HG02884 (cell line): ENCODE data around the gene ATP8B1.

Source experiments
- ATAC-seq: cut with Tn5 transposase; IDR thresholded peaks from one replicate; pipeline ENCODE4 v1.9.1; 2021; ENCODE audit warnings: mild to moderate bottlenecking, moderate library complexity; ENCODE audit not compliant: unreplicated experiment

The ATP8B1 gene

DNA sequence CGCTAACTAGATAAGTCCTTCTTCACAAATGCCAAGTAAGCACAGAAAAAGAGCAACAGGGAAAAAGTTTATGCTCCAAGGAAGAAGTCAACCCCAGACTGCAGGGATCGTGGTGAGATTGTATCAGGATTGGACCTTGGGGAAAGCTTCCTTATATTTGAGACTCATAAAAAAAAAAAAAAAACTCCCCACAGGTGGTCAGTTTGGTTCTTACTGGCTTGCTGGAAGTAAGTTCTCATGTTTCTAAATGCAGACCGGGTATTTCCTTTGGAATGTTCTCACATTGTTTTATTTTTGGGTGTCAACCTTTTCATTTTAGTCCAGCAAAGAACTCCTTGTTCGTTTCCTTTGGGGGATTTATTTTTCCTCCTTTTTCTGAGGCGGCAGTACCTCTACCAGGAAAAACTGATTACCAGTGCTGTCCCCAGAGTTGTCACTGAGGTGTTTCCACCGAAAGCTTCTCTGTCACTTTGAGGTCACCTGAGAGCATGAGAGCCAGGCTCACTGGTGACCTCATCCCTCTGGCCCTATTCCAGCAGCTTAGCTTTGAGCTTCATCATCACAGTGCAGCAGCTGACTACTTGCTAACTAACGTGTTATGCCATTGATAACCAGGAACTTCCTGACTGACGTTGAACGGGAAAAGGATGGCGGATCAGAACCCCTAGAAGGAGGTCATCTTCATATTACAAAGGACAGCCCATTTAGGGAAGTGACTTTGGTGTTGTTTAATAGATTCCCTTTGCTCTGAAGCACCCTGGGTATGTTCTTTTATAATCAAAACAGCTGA lies 16.8 kb upstream of the ATP8B1 start:
- ATAC-seq, result no peak

- ATAC-seq, result no peak
These were observed 16.0 kb upstream of the ATP8B1 start for GRCh38 chr18:57819119-57819518.

GRCh38 chr18:57816208-57816954 lies 13.3 kb upstream of the ATP8B1 start:
- no peak for ATAC-seq

DNA sequence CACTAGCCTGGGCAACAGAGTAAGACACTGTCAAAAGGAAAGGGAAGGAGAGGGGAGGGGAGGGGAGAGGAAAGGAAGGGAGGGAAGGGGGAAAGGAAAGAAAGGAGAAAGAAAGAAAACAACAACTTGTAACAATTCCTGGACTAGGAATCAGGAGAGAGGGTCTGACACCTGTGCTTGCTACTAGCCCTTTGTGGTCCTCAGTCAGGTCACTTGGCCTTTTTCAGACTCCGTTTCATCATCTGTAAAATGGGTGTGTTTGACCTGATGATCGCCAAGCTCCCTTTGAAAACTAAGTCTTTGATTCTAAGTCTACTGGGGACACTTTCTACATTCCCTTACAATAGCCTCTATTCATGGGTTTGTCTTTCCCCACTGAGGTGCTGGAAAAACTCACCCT lies 11.4 kb upstream of the ATP8B1 start:
- no peak for ATAC-seq

DNA sequence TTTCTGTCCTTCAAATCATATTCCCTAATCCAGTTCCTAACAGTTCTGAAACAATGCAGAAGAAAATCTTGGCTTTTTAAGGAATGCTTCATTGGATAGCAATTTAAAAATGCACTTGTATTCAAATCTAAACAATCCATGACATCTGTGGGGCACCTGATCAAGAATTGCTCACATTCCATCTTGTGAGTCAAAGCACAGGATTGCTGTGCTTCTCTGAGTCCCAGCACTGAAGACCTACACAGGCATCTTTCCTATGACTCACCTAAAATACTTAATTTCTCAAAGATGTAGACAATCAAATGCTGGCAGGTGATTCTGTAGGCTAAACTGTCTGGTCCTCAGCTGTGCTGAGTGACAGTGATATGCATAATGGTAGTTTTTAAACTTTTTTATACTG lies 10.1 kb upstream of the ATP8B1 start:
- ATAC-seq, result no peak

- no peak for ATAC-seq
These were observed 9.0 kb upstream of the ATP8B1 start for GRCh38 chr18:57812126-57812477.

DNA sequence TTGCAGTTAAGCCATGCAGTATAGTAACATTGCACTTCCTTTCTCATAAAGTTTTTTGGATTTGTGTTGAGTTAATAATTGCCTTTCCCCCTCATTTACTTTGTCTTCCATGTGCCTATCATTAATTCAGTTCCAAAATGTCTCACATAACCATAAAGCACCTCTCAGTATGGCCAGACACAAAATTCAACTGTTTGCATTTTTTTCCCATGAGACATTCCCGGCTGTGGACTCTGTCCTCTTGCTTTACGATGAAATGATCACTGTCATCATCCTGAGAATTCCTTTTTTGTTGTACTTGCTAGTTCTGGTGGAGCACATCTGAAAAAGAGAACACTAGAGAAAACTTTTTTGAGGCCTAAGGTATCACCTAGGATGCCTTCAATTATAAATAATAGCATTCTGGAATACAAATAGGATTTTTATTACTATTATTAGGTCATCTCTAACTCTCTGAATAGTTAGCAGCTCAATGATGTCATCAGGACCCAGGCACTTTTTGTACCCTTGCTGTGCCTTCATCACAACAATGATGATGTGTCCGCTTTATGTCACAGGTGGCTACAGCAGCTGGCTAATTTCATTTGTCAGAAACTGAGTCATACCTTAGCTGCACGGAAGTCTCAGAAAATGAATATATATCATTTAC lies 8.5 kb upstream of the ATP8B1 start:
- no peak for ATAC-seq

- ATAC-seq, result no peak
These were observed 6.1 kb upstream of the ATP8B1 start for GRCh38 chr18:57809190-57809589.

DNA sequence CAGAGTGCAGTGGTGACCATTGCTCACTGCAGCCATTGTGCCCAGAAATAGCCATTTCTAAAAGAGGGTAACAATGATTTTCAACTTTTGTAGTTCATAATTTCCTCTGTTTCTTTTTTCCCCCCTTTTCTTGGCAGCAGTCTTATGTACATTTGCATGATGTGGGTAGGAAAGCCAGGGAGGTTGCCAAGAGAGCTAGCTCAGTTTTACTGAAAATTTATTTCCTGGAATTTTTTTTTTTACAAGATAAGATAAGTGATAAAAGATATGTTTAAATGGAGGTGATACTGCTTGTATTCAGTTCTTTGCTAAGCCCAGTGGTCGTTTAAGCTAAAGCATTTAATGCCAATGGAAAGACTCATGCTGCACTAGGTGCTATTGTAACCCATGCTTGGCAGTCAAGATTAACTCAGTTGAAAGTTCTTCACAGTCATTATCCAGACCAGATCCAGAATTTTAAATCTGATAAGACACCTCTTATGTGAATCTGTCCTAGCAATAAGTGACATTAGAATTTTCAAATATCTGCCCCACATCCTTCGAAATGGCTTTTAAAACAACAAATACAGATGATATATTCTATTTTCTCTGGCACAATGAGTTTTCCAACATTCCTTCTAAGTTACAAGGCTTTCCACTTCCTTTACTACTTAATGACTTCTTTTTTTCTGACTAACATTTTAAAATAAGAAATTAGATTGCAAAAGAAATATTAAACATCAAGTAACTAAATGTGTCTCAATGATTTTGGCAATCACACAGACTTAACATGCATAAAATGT lies 4.4 kb upstream of the ATP8B1 start:
- ATAC-seq, result no peak

DNA sequence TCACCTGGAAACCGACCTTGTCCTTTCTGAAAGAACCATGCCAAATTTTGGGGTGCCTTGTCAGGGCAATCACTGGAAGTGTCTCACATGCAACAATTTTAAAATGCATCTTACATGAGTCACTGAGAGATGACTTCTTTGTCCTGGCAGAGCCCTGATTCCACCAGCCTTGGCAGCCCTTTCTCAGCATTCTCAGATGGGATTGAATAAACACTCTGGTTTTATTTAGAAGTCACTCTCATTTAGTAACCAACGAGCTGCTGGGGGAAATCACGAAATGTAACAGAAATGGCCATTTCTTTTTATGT lies 3.8 kb upstream of the ATP8B1 start:
- ATAC-seq, result no peak

GRCh38 chr18:57806201-57806977 lies 3.3 kb upstream of the ATP8B1 start:
- ATAC-seq, result no peak

DNA sequence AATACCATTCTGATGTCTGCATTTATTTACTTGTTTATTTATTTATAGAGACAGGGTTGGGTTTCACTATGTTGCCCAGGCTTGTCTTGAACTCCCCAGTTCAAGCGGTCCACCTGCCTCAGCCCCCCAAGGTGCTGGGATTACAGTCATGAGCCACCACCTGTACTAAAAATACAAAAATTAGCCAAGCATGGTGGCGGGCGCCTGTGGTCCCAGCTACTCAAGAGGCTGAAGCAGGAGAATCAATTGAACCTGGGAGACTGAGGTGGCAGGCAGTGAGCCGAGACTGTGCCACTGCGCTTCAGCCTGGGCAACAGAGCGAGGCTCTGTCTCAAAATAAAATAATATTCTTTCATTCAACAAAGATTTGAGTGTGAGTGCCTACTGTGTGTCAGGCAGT lies 2.0 kb upstream of the ATP8B1 start:
- no peak for ATAC-seq

- no peak for ATAC-seq
These were observed 1.4 kb upstream of the ATP8B1 start for GRCh38 chr18:57804557-57804956.

DNA sequence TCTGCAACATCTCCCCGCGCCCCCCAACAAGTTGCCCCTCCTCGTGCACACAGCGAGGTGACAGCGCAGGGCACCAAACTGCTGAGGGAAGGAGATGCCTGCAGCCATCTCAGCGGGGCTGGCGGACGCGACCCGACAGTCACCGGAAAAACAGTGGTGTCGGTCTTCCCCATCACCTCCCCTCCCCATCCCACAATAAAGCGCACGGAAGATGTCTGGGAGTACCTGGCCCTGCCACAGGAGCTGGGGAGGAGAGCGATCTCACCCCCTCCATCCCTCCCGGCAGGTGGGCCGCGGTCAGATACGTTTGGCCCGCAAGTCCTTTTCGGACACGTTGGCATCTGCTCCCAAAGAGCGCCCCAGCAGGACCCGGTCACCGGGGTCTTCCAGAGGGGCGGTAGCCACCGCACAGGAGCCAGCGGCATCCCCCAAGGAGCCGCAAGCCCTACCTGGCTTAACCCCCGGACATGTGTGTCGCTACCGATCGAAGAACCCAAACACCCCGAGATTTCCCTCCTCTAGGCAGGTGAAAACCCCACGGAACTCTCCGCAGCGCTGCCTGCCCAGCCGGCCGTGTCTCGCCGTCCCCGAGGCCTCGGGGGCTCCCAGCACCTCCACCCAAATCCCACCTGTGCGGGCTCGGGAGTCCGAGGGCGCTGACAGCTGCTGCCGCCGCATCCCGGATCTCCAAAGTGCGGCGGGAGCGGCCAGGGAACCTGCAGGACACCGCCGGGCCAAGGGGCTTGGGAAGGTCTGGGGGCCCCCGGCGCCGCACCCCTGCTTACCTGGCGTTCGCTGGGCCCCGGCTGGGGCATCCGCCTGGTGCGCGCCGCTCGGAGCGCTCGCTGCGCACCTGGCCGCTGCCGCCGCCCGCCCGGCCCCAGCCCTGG lies 657 bp downstream of the ATP8B1 start:
- no peak for ATAC-seq

DNA sequence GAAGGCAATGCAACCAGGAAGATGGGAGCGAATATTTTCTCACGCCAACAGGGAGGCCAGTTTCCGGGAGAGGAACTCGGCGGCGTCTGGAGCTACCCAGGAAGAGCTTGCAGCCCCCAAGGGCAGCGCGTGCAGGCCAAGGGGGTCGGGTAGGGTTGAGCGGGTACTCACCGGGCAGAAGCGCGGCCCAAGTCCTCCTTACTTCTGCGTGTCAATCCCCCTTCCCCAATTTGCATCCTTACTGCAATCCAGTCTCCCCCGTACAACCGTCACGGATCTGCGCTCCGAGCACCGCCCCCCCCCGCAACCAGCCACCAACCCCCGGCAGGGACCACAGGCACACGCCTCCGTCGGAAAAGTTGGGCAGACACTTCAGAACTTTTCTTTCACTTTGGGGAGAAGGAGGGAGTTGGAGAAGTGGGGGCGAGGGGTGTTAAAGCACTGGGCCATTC lies 1.3 kb downstream of the ATP8B1 start:
- no peak for ATAC-seq

- no peak for ATAC-seq
These were observed 1.8 kb downstream of the ATP8B1 start for GRCh38 chr18:57801325-57801724.

- no peak for ATAC-seq
These were observed 4.3 kb downstream of the ATP8B1 start for GRCh38 chr18:57798713-57799373.

- no peak for ATAC-seq
These were observed 5.9 kb downstream of the ATP8B1 start for GRCh38 chr18:57797209-57797651.
